OCI-LY7 (cell line): ENCODE results near the gene USP48. TPM values are rescaled to one million over a fixed set of nuclear protein-coding genes. Genes with fewer than 3 reads are reported as not detected.

ENCODE experiments used
- BruUV-seq: library from RNA; stranded (reverse); fragments of 400-500 nt; replicated peaks from 2 replicates; lab custom pipeline; 2021; lab: Mats Ljungman, UMichigan
- CTCF ChIA-PET: fragments of 300-600 bp; sonication (Branson Sonifier 250); formaldehyde crosslinking; loops from one replicate; lab custom pipeline; 2022; ENCODE audit warnings: antibody characterized with exemption; ENCODE audit not compliant: unreplicated experiment; lab: Charles Lee
- POLR2A ChIA-PET: fragments of 300-600 bp; sonication (Branson Sonifier 250); formaldehyde crosslinking; loops from one replicate; lab custom pipeline; 2022; ENCODE audit warnings: antibody characterized with exemption; lab: Charles Lee
- DNase-seq: peaks from one replicate; pipeline ENCODE4 v3.0.0-alpha.2; 2015; ENCODE audit warnings: low spot score
- H2AFZ ChIP-seq: fragments of 200-600 bp; sonication (generic), shearing (Covaris generic); 2 replicates; pipeline ENCODE4 v1.6.1; 2014; ENCODE audit warnings: mild to moderate bottlenecking, antibody characterized with exemption, low read length, moderate library complexity
- H3K27ac ChIP-seq: fragments of 200-600 bp; sonication (generic); 2 replicates; pipeline ENCODE4 v1.5.1; 2014; ENCODE audit warnings: mixed run types, low read depth, mild to moderate bottlenecking, moderate library complexity, low read length, inconsistent platforms; ENCODE audit not compliant: poor library complexity, severe bottlenecking
- H3K36me3 ChIP-seq: fragments of 200-600 bp; sonication (generic); 2 replicates; pipeline ENCODE4 v1.6.1; 2014; ENCODE audit warnings: mild to moderate bottlenecking, antibody characterized with exemption, low read length, moderate library complexity, mixed read lengths; ENCODE audit not compliant: insufficient read depth
- H3K4me1 ChIP-seq: fragments of 200-600 bp; sonication (generic); 2 replicates; pipeline ENCODE4 v1.5.1; 2014; ENCODE audit warnings: mild to moderate bottlenecking, low read length; ENCODE audit not compliant: insufficient read depth, poor library complexity, severe bottlenecking
- H3K4me2 ChIP-seq: fragments of 200-600 bp; sonication (generic); 2 replicates; pipeline ENCODE4 v1.6.1; 2014; ENCODE audit warnings: mild to moderate bottlenecking, low read length
- H3K4me3 ChIP-seq: fragments of 200-600 bp; sonication (generic); 2 replicates; pipeline ENCODE4 v1.5.1; 2014; ENCODE audit warnings: mild to moderate bottlenecking, low read depth, low read length; ENCODE audit not compliant: poor library complexity, severe bottlenecking
- H3K79me2 ChIP-seq: fragments of 200-600 bp; sonication (generic); 2 replicates; pipeline ENCODE4 v1.6.1; 2016; ENCODE audit warnings: low read depth, mild to moderate bottlenecking, low read length, moderate library complexity, mixed read lengths; ENCODE audit not compliant: insufficient read depth
- H3K9me2 ChIP-seq: fragments of 200-600 bp; sonication (generic); 2 replicates; pipeline ENCODE4 v1.6.1; 2016; ENCODE audit warnings: mild to moderate bottlenecking, low read length, mixed read lengths; ENCODE audit not compliant: insufficient read depth
- H3K9me3 ChIP-seq: fragments of 200-600 bp; sonication (generic); 2 replicates; pipeline ENCODE4 v1.6.1; 2014; ENCODE audit warnings: mild to moderate bottlenecking, mixed run types, low read length, mixed read lengths
- H4K20me1 ChIP-seq: fragments of 200-600 bp; sonication (generic); 2 replicates; pipeline ENCODE4 v1.6.1; 2014; ENCODE audit warnings: mild to moderate bottlenecking, antibody characterized with exemption, low read length, moderate library complexity, mixed read lengths; ENCODE audit not compliant: insufficient read depth
- CTCF ChIP-seq: fragments of 200-600 bp; sonication (generic); conservative IDR thresholded peaks from 2 replicates; pipeline ENCODE4 v1.5.1; 2014; ENCODE audit warnings: mild to moderate bottlenecking, antibody characterized with exemption, low read length, moderate library complexity, mixed read lengths
- EZH2phosphoT487 ChIP-seq: fragments of 200-600 bp; sonication (generic); IDR thresholded peaks from 2 replicates; pipeline ENCODE4 v1.6.1; 2018; ENCODE audit warnings: low read depth, borderline replicate concordance, mild to moderate bottlenecking, mixed run types, antibody characterized with exemption, low read length, moderate library complexity, mixed read lengths
- intact Hi-C: fragments of 100-400 bp; cut with micrococcal nuclease; formaldehyde crosslinking; loops from one replicate; pipeline ENCODE4 v1.10.0; 2022; ENCODE audit not compliant: unreplicated experiment
- total RNA-seq, 2 experiments: library from RNA; depleted of rRNA in 1 of 2; stranded (reverse); fragments of >200 nt in 1 of 2; shearing (Covaris generic) in 1 of 2; gene quantifications; 2 replicates each; pipeline ENCODE4 v1.2.3, GENCODE V29; 2014 to 2022

Gene USP48
- total RNA-seq, 2 experiments from 2014 or later, result 45.0 to 98.3 TPM

GRCh38 chr1:21816602-21817302, 33.8 kb upstream of the USP48 start:
- Histone ChIP-seq H4K20me1 (no peaks in the 10 kb centered on the region), H3K4me2 (no peak overlapping the region), H3K36me3 (no peaks in the 10 kb centered on the region), H3K79me2 (no peaks in the 10 kb centered on the region), H3K27ac (no peak overlapping the region), H3K4me3 (no peak overlapping the region), H3K4me1 (peaks cover 3% of the 10 kb centered on the region), H3K9me3 (no peaks in the 10 kb centered on the region), H2AFZ (no peak overlapping the region), H3K9me2 (no peaks in the 10 kb centered on the region)
- no TSS peak for BruUV-seq
- ChIA-PET POLR2A (no interaction called here), CTCF (no interaction called here)
- DNase-seq, result no peak
- intact Hi-C loops, result no loop called here
- no peak for TF ChIP-seq EZH2phosphoT487

- intact Hi-C loops, result no loop called here
- Histone ChIP-seq H3K9me3 (no peaks in the 10 kb centered on the region), H3K9me2 (no peaks in the 10 kb centered on the region), H3K4me3 (no peak overlapping the region), H3K4me1 (peaks cover 3% of the 10 kb centered on the region), H3K36me3 (no peaks in the 10 kb centered on the region), H3K27ac (no peak overlapping the region), H2AFZ (no peak overlapping the region), H3K4me2 (no peak overlapping the region), H3K79me2 (no peaks in the 10 kb centered on the region), H4K20me1 (no peaks in the 10 kb centered on the region)
- POLR2A ChIA-PET, result no interaction called here
- CTCF ChIA-PET, result no interaction called here
- peak; percentile 13 for DNase-seq
- no peak for TF ChIP-seq CTCF
- TF ChIP-seq EZH2phosphoT487, result no peak
- no TSS peak for BruUV-seq
These were observed 32.9 kb upstream of the USP48 start for GRCh38 chr1:21815724-21816321.

- Histone ChIP-seq H3K4me2 (no peak overlapping the region), H2AFZ (no peak overlapping the region), H3K36me3 (no peaks in the 10 kb centered on the region), H3K4me3 (no peak overlapping the region), H3K9me3 (no peaks in the 10 kb centered on the region), H4K20me1 (no peaks in the 10 kb centered on the region), H3K27ac (no peak overlapping the region), H3K9me2 (no peaks in the 10 kb centered on the region), H3K4me1 (peaks cover 3% of the 10 kb centered on the region), H3K79me2 (no peaks in the 10 kb centered on the region)
- POLR2A ChIA-PET, result no interaction called here
- intact Hi-C loops, result no loop called here
- DNase-seq, result no peak
- BruUV-seq, result no TSS peak
- CTCF ChIA-PET, result no interaction called here
- TF ChIP-seq EZH2phosphoT487 (no peak), CTCF (no peak)
These were observed 32.1 kb upstream of the USP48 start for GRCh38 chr1:21814981-21815582.
